ENCODE results near the gene ANKRD9. TPM values are rescaled to one million over a fixed set of nuclear protein-coding genes. Genes with fewer than 3 reads are reported as not detected.

The ANKRD9 gene
- total and polyA plus RNA-seq, 12 donors = 2.6 to 105 (median 40.2) TPM

GRCh38 chr14:102518063-102518648 lies 8.6 kb upstream of the ANKRD9 start:
- no peak for TF ChIP-seq POLR2A (IDR thresholded peaks at IDR 0.05)
- no peak for TF ChIP-seq CTCF (IDR thresholded peaks at IDR 0.05)
- DNase-seq = no peak
- H3K9me3 ChIP-seq (replicated peaks in 1 of 3) = no peaks in the 10 kb centered on the region
- intact Hi-C loops (cut with DNase I) = loop anchor here in 1 of 2 donors (10.0 kb wide), 1 partner anchor 193 kb away; no protein-coding TSS in a partner anchor
- H3K36me3 ChIP-seq (replicated peaks in 1 of 2) = no peaks in the 10 kb centered on the region
- 87 to 97% (median 92%) methylated on average over 8 of the region's 8 CpGs for WGBS, 4 donors
- peaks cover 4% of the 10 kb centered on the region in 2 donors for H3K4me1 ChIP-seq (replicated peaks in 1 of 2)
- no peak overlapping the region for H3K4me3 ChIP-seq
- no peaks in the 10 kb centered on the region for H3K27me3 ChIP-seq
- no peak overlapping the region for H3K27ac ChIP-seq

DNA sequence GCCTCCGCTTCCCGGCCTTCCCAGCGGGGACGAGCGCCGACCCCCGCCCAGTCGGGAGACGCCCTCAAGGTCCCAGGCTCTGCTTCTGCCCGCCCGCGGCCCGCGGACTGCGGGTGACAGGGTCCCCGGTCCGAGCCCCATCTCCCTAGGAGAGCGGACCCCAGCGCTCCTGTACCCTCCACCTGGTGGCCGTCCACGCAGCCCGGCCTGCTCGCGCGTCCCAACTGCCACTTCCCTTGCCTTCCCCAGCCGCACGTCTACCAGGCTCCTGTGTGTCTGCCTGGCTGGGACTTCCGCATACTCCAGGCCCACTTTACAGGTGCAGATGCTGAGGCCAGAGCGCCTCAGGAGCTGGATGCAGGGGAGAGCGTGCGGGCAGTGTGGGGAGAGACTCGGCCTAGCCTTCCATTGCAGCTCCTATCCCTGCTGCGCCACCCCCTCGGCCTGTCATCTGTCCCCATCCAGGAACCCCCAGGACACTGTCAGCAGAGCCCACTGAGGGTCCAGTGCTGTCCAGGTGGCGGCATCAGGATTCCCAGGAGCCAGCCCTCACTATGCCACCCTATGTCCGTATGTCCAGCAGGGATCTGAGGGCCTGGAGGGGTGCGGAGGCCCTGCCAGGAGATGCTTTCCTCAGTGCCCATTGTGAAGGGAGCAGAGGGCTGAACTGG lies 8.0 kb upstream of the ANKRD9 start:
- no peaks in the 10 kb centered on the region for H3K36me3 ChIP-seq (replicated peaks in 1 of 2)
- H3K27ac ChIP-seq = peak overlapping the region in 2 of 5 donors; percentile 40 to 83
- H3K4me1 ChIP-seq (replicated peaks in 1 of 2) = peaks cover 4% of the 10 kb centered on the region in 2 donors
- peak in 1 of 7 donors; percentile 34 for DNase-seq
- 23 to 94% (median 37%) methylated on average over 8 to 37 of the region's 37 CpGs for WGBS, 4 donors
- intact Hi-C loops (cut with DNase I) = loop anchor here (2.0 to 10.0 kb wide), 2 partner anchors 79 to 193 kb away; no protein-coding TSS in a partner anchor
- peak overlapping the region in 3 of 4 donors; percentile 25 to 88 (median 65) for H3K4me3 ChIP-seq
- no peaks in the 10 kb centered on the region for H3K27me3 ChIP-seq
- TF ChIP-seq POLR2A (IDR thresholded peaks at IDR 0.05) = no peak
- TF ChIP-seq CTCF (IDR thresholded peaks at IDR 0.05) = peak in 1 of 6 experiments; percentile 11
- no peaks in the 10 kb centered on the region for H3K9me3 ChIP-seq (replicated peaks in 1 of 3)

DNA sequence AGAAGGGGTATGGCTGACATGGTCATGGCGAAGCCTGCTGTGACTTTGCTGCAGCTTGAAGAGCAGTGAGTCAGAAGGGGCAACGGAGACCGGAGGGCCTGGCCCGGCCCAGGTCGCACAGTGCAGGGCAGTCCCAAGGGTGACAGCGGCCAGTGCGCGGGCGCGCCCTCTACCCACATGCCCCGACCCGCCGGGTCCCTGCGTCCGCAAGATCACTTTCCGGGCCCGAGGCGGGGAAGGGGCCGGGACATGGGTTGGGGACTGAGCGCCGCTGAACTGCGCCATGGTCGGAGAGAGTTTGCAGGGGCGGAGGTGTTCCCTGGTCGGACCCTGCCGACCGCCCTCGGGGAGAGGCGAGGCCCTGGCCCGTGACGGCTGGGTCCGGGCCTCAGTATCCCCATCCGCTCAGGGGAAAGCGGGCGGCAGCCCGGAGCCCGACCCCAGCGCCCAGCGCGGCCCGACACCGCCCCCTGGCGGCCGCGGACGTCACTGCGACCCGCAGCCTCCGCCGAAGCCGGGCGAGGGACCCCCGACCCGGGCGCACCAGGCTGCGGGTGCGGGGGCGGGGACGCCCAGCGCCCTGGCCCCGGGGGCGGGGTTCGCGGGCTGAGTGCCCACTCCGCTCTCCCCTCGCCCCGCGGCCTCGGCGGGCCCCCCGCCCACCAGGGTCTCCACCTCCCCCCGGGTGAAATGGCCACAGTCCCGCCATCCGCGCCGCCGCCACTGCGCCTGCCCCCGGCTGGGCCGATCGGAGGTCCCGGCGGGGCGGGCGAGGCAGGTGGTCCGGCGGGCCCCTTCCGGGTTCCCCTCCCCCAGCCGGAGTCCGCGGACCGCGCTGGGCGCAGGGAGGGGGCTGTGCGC lies 7.2 kb upstream of the ANKRD9 start:
- WGBS, 4 donors = 1 to 4% (median 2%) methylated on average over 3 to 91 of the region's 95 CpGs
- Histone ChIP-seq H3K9me3 (replicated peaks in 1 of 3) (no peaks in the 10 kb centered on the region), H3K4me3 (peak overlapping the region in 3 of 4 donors; percentile 25 to 88 (median 65)), H3K27ac (peak overlapping the region in 2 of 5 donors; percentile 40 to 83), H3K27me3 (no peaks in the 10 kb centered on the region), H3K36me3 (replicated peaks in 1 of 2) (no peaks in the 10 kb centered on the region), H3K4me1 (replicated peaks in 1 of 2) (peaks cover 4% of the 10 kb centered on the region in 2 donors)
- peak in 6 of 7 donors; percentile 66 to 73 (median 70) for DNase-seq
- peak; percentile 23 to 98 (median 76) for TF ChIP-seq CTCF (IDR thresholded peaks at IDR 0.05)
- TF ChIP-seq POLR2A (IDR thresholded peaks at IDR 0.05) = no peak
- intact Hi-C loops (cut with DNase I) = loop anchor here (2.0 to 10.0 kb wide), 2 partner anchors 78 to 192 kb away; no protein-coding TSS in a partner anchor
